Measurements from ENCODE around the gene GALNT10. TPM values are rescaled to one million over a fixed set of nuclear protein-coding genes. Genes with fewer than 3 reads are reported as not detected.
A peak's percentile ranks its signal among the peaks of the same experiment; 100 is the strongest.

GALNT10 gene
- total RNA-seq, 4 donors from 2014 or later = 21.4 to 49.8 (median 44.7) TPM

DNA sequence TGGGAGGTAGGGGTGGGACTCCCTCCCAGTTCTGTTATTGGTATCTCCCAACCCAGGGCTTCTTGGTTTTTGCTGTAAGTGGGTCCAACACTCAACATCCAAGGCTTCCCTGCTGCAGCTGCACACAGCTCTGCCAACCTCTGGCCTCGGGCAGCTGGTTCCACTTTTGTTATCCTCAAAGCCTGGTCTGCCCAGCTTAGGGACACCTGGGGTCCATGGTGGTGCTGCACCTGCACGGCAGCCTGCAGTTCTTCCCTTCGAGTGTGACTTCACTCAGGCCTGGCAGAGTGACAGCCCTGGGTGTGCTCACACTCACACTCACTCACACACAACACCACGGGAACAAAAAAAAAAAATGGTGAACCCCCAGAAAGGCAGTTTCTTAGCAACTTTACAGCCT, 239.9 kb downstream of the GALNT10 start:
- peaks cover 0 to 8% (median 5%) of the 10 kb centered on the region in 4 donors for H3K36me3 ChIP-seq
- DNase-seq (ENCODE audit: extremely low spot score) = peak; percentile 37
- intact Hi-C loops (cut with DNase I) = no loop called here
- H3K4me1 ChIP-seq = no peaks in the 10 kb centered on the region
- TF ChIP-seq EP300 (IDR thresholded peaks at IDR 0.05) = no peak
- no peak for TF ChIP-seq POLR2AphosphoS5 (IDR thresholded peaks at IDR 0.05)
- TF ChIP-seq POLR2A (IDR thresholded peaks at IDR 0.05; ENCODE audit: low read depth) = no peak
- TF ChIP-seq, protein P1, sequence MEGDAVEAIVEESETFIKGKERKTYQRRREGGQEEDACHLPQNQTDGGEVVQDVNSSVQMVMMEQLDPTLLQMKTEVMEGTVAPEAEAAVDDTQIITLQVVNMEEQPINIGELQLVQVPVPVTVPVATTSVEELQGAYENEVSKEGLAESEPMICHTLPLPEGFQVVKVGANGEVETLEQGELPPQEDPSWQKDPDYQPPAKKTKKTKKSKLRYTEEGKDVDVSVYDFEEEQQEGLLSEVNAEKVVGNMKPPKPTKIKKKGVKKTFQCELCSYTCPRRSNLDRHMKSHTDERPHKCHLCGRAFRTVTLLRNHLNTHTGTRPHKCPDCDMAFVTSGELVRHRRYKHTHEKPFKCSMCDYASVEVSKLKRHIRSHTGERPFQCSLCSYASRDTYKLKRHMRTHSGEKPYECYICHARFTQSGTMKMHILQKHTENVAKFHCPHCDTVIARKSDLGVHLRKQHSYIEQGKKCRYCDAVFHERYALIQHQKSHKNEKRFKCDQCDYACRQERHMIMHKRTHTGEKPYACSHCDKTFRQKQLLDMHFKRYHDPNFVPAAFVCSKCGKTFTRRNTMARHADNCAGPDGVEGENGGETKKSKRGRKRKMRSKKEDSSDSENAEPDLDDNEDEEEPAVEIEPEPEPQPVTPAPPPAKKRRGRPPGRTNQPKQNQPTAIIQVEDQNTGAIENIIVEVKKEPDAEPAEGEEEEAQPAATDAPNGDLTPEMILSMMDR (IDR thresholded peaks at IDR 0.05) = no peak
- H3K27ac ChIP-seq (replicated peaks in 1 of 4) = no peak overlapping the region
- no peaks in the 10 kb centered on the region for H3K9me3 ChIP-seq
- 94% methylated on average over 2 of the region's 4 CpGs for WGBS
- no peaks in the 10 kb centered on the region for H3K27me3 ChIP-seq
- no peak overlapping the region for H3K4me3 ChIP-seq

DNA sequence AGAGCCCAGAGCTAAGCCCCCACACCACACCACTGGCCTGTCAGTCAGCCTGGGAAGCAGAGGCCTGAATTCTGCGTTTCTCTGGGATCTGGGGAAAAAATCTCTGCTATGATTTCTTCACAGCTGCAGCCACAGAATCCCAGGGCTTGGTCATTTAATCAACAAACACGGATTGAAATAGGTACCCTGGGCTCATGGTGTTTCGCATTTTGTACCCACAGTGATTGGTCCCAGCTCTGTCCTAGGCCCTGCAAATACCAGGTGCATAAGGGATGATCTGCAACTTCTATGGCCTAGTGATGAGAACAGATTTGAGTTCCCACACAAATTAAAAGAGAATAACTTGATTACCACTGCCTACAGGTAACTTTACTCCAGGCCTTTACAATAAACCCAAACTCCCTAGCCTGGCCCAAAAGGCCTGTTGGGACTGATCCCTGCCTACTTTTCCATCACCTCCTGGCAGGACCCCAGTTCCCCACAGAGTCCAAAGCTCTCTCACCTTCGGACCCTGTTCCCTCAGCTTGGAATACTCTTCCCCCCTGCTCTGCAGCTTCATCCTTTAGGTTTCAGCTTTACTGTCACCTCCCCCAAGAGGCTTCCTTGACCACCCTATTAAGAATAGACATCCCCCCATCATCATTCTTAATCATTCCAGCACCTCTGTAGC, 240.6 kb downstream of the GALNT10 start:
- 95% methylated on average over 4 of the region's 4 CpGs for WGBS
- peak; percentile 90 for DNase-seq (ENCODE audit: extremely low spot score)
- intact Hi-C loops (cut with DNase I) = no loop called here

DNA sequence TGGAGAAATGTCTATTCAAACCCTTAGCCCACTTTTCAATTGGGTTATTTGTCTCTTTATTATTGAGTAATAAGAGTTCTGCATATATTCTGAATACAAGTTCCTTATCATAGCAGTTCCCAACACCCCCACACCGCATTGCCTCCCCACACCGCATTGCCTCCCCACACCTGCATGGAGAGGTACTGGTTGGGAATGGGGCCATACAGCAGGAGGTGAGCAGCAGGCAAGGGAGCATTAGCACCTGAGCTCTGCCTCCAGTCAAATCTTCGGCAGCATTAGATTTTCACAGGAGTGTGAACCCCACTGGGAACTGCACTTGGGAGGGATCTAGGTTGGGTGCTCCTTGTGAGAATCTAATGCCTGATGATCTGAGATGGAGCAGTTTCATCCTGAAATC, 244.7 kb downstream of the GALNT10 start:
- peak; percentile 64 for DNase-seq (ENCODE audit: extremely low spot score)
- no peak overlapping the region for H3K27ac ChIP-seq (replicated peaks in 1 of 4)
- 100% methylated on average over 3 of the region's 3 CpGs for WGBS
- intact Hi-C loops (cut with DNase I) = no loop called here
- no peak overlapping the region for H3K4me3 ChIP-seq
- H3K9me3 ChIP-seq = no peaks in the 10 kb centered on the region
- TF ChIP-seq, protein P1 (IDR thresholded peaks at IDR 0.05) = no peak
- TF ChIP-seq POLR2AphosphoS5 (IDR thresholded peaks at IDR 0.05) = no peak
- TF ChIP-seq EP300 (IDR thresholded peaks at IDR 0.05) = no peak
- TF ChIP-seq POLR2A (IDR thresholded peaks at IDR 0.05; ENCODE audit: low read depth) = no peak
- peaks cover 19 to 55% (median 26%) of the 10 kb centered on the region in 4 donors for H3K36me3 ChIP-seq
- no peaks in the 10 kb centered on the region for H3K27me3 ChIP-seq
- H3K4me1 ChIP-seq = no peaks in the 10 kb centered on the region

More for the DNA sequence above, 240.6 kb downstream of the GALNT10 start:
- no peaks in the 10 kb centered on the region for H3K27me3 ChIP-seq
- no peaks in the 10 kb centered on the region for H3K9me3 ChIP-seq
- TF ChIP-seq EP300 (IDR thresholded peaks at IDR 0.05) = no peak
- TF ChIP-seq POLR2AphosphoS5 (IDR thresholded peaks at IDR 0.05) = no peak
- TF ChIP-seq POLR2A (IDR thresholded peaks at IDR 0.05; ENCODE audit: low read depth) = no peak
- TF ChIP-seq, protein P1 (IDR thresholded peaks at IDR 0.05) = no peak
- H3K27ac ChIP-seq (replicated peaks in 1 of 4) = no peak overlapping the region
- no peaks in the 10 kb centered on the region for H3K4me1 ChIP-seq
- no peak overlapping the region for H3K4me3 ChIP-seq
- peaks cover 5 to 14% (median 10%) of the 10 kb centered on the region in 4 donors for H3K36me3 ChIP-seq

DNA sequence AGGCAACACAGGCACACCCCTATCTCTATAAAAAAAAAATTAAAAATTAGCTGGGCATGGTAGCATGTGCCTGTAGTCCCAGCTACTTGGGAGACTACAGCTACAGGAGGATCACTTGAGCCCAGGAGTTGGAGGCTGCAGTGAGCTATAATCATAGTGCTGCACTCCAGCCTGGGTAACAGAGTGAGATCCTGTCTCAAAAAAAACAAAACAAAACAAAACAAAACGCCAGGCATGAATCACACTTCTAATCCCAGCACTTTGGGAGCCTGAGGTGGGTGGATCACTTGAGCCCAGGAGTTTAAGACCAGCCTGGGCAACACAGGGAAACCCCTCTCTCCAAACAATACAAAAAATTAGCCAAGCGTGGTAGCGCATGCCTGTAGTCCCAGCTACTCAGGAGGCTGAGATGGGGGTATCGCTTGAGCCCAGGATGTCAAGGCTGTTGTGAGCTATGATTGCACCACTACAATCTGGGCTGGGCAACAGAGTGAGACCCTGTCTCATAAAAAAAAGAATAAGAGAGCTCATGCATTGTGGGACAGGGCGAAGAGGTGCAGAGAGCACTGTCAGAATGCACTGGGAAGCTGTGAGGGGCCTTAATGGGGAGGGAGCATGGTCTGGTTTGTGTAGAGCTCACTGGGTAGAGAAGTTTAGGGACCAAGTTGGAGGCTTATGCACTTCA, 246.9 kb downstream of the GALNT10 start:
- no peak overlapping the region for H3K4me3 ChIP-seq
- no peak overlapping the region for H3K27ac ChIP-seq (replicated peaks in 1 of 4)
- no peaks in the 10 kb centered on the region for H3K27me3 ChIP-seq
- WGBS = 88% methylated on average over 5 of the region's 5 CpGs
- intact Hi-C loops (cut with DNase I) = no loop called here
- no peaks in the 10 kb centered on the region for H3K9me3 ChIP-seq
- H3K36me3 ChIP-seq = peaks cover 19 to 77% (median 41%) of the 10 kb centered on the region in 4 donors
- TF ChIP-seq POLR2A (IDR thresholded peaks at IDR 0.05; ENCODE audit: low read depth) (no peak), EP300 (IDR thresholded peaks at IDR 0.05) (no peak), POLR2AphosphoS5 (IDR thresholded peaks at IDR 0.05) (no peak)
- TF ChIP-seq, protein P1 (IDR thresholded peaks at IDR 0.05) = no peak
- peak; percentile 64 for DNase-seq (ENCODE audit: extremely low spot score)
- no peaks in the 10 kb centered on the region for H3K4me1 ChIP-seq

Data from esophagus muscularis mucosa (tissue), 4 donors.